LoVo (cell line): Measurements from ENCODE around the gene ZNF516.

Experiments used
- DNase-seq: peaks from one replicate; pipeline ENCODE4 v3.0.0-alpha.2; 2016; ENCODE audit warnings: low spot score

The ZNF516 gene

GRCh38 chr18:76506974-76507764 lies 12.1 kb upstream of the ZNF516 start:
- DNase-seq: no peak

GRCh38 chr18:76506395-76506794 lies 11.4 kb upstream of the ZNF516 start:
- no peak for DNase-seq

- DNase-seq: no peak
Measured at GRCh38 chr18:76505614-76506013, 10.6 kb upstream of the ZNF516 start.

GRCh38 chr18:76504749-76505148 lies 9.7 kb upstream of the ZNF516 start:
- DNase-seq: no peak

GRCh38 chr18:76503649-76504386 lies 8.8 kb upstream of the ZNF516 start:
- DNase-seq: no peak

GRCh38 chr18:76502551-76502950 lies 7.5 kb upstream of the ZNF516 start:
- no peak for DNase-seq

GRCh38 chr18:76499637-76500340 lies 4.7 kb upstream of the ZNF516 start:
- DNase-seq: no peak

GRCh38 chr18:76499021-76499420 lies 4.0 kb upstream of the ZNF516 start:
- DNase-seq: no peak

- DNase-seq: no peak
Measured at GRCh38 chr18:76498064-76498463, 3.0 kb upstream of the ZNF516 start.

GRCh38 chr18:76497021-76497420 lies 2.0 kb upstream of the ZNF516 start:
- DNase-seq: no peak

GRCh38 chr18:76496194-76496890 lies 1.3 kb upstream of the ZNF516 start:
- peak; percentile 26 for DNase-seq

GRCh38 chr18:76495435-76496193 lies 572 bp upstream of the ZNF516 start:
- DNase-seq: peak; percentile 9

GRCh38 chr18:76494231-76495005 lies 624 bp downstream of the ZNF516 start:
- DNase-seq: peak; percentile 18

GRCh38 chr18:76493213-76494161 lies 1.6 kb downstream of the ZNF516 start:
- no peak for DNase-seq

- DNase-seq: peak; percentile 92
Measured at GRCh38 chr18:76492669-76493212, 2.3 kb downstream of the ZNF516 start.

GRCh38 chr18:76491776-76492668 lies 3.0 kb downstream of the ZNF516 start:
- DNase-seq: peak; percentile 27

GRCh38 chr18:76491473-76491775 lies 3.6 kb downstream of the ZNF516 start:
- DNase-seq: peak; percentile 34
